ENCODE results near the gene EYA2.

Gene EYA2

GRCh38 chr20:46945465-46945864 is 50.8 kb downstream of the EYA2 start:
- peaks cover 15% of the 10 kb centered on the region for H3K4me1 Mint-ChIP-seq
- H3K27me3 Mint-ChIP-seq (ENCODE audit: low read depth) = peaks cover 3% of the 10 kb centered on the region
- H3K36me3 Mint-ChIP-seq (ENCODE audit: low read depth) = no peaks in the 10 kb centered on the region
- H3K27ac Mint-ChIP-seq = peak overlapping the region; percentile 20 to 74 (median 53)
- no peak overlapping the region for H3K4me3 Mint-ChIP-seq
- TF ChIP-seq, protein P1, sequence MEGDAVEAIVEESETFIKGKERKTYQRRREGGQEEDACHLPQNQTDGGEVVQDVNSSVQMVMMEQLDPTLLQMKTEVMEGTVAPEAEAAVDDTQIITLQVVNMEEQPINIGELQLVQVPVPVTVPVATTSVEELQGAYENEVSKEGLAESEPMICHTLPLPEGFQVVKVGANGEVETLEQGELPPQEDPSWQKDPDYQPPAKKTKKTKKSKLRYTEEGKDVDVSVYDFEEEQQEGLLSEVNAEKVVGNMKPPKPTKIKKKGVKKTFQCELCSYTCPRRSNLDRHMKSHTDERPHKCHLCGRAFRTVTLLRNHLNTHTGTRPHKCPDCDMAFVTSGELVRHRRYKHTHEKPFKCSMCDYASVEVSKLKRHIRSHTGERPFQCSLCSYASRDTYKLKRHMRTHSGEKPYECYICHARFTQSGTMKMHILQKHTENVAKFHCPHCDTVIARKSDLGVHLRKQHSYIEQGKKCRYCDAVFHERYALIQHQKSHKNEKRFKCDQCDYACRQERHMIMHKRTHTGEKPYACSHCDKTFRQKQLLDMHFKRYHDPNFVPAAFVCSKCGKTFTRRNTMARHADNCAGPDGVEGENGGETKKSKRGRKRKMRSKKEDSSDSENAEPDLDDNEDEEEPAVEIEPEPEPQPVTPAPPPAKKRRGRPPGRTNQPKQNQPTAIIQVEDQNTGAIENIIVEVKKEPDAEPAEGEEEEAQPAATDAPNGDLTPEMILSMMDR (IDR thresholded peaks at IDR 0.05; ENCODE audit: unreplicated experiment in 3 of 3) = no peak
- H3K9me3 Mint-ChIP-seq = no peaks in the 10 kb centered on the region

DNA sequence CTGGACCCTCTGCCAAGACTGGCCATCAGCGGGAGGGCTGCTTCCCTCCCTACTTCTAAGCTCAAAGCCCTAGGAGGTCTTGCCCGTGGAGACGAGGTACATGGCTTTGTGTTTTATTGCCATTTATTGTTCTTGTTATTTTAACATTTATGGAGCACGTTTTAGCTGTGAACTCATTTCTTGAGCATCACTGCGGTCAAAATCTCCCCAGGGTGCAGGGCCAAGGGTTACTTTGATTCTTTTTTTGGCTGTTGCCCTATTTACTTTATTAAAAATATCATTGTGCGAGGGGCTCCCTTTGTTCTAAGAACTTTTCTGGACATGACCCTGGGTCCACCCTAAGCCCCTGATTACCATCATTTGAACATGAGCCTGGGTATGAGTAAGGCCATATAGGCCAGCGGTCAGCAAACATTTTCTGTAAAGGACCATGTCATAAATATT is 51.6 kb downstream of the EYA2 start:
- H3K27ac Mint-ChIP-seq = peak overlapping the region in 2 of 3 experiments; percentile 20 to 53
- no peak overlapping the region for H3K4me3 Mint-ChIP-seq
- peaks cover 15% of the 10 kb centered on the region for H3K4me1 Mint-ChIP-seq
- no peaks in the 10 kb centered on the region for H3K36me3 Mint-ChIP-seq (ENCODE audit: low read depth)
- H3K27me3 Mint-ChIP-seq (ENCODE audit: low read depth) = peaks cover 3% of the 10 kb centered on the region
- TF ChIP-seq, protein P1 (IDR thresholded peaks at IDR 0.05; ENCODE audit: unreplicated experiment in 3 of 3) = no peak
- no peaks in the 10 kb centered on the region for H3K9me3 Mint-ChIP-seq

GRCh38 chr20:46946796-46947195 is 52.2 kb downstream of the EYA2 start:
- Mint-ChIP-seq H3K9me3 (no peaks in the 10 kb centered on the region), H3K4me1 (peaks cover 15% of the 10 kb centered on the region), H3K4me3 (no peak overlapping the region), H3K27ac (peak overlapping the region in 2 of 3 experiments; percentile 35 to 87), H3K36me3 (ENCODE audit: low read depth) (no peaks in the 10 kb centered on the region), H3K27me3 (ENCODE audit: low read depth) (peaks cover 3% of the 10 kb centered on the region)
- TF ChIP-seq, protein P1 (IDR thresholded peaks at IDR 0.05; ENCODE audit: unreplicated experiment in 3 of 3) = no peak

GRCh38 chr20:46948081-46948480 is 53.4 kb downstream of the EYA2 start:
- H3K36me3 Mint-ChIP-seq (ENCODE audit: low read depth) = no peaks in the 10 kb centered on the region
- TF ChIP-seq, protein P1 (IDR thresholded peaks at IDR 0.05; ENCODE audit: unreplicated experiment in 3 of 3) = no peak
- no peak overlapping the region for H3K4me3 Mint-ChIP-seq
- peaks cover 15% of the 10 kb centered on the region for H3K4me1 Mint-ChIP-seq
- no peak overlapping the region for H3K27ac Mint-ChIP-seq
- H3K9me3 Mint-ChIP-seq = no peaks in the 10 kb centered on the region
- peaks cover 3% of the 10 kb centered on the region for H3K27me3 Mint-ChIP-seq (ENCODE audit: low read depth)

GRCh38 chr20:46951405-46951804 is 56.8 kb downstream of the EYA2 start:
- Mint-ChIP-seq H3K36me3 (ENCODE audit: low read depth) (peaks cover 2% of the 10 kb centered on the region), H3K9me3 (peaks cover 2% of the 10 kb centered on the region), H3K4me3 (no peak overlapping the region), H3K27me3 (ENCODE audit: low read depth) (no peaks in the 10 kb centered on the region), H3K4me1 (no peaks in the 10 kb centered on the region), H3K27ac (no peak overlapping the region)
- TF ChIP-seq, protein P1 (IDR thresholded peaks at IDR 0.05; ENCODE audit: unreplicated experiment in 3 of 3) = no peak

DNA sequence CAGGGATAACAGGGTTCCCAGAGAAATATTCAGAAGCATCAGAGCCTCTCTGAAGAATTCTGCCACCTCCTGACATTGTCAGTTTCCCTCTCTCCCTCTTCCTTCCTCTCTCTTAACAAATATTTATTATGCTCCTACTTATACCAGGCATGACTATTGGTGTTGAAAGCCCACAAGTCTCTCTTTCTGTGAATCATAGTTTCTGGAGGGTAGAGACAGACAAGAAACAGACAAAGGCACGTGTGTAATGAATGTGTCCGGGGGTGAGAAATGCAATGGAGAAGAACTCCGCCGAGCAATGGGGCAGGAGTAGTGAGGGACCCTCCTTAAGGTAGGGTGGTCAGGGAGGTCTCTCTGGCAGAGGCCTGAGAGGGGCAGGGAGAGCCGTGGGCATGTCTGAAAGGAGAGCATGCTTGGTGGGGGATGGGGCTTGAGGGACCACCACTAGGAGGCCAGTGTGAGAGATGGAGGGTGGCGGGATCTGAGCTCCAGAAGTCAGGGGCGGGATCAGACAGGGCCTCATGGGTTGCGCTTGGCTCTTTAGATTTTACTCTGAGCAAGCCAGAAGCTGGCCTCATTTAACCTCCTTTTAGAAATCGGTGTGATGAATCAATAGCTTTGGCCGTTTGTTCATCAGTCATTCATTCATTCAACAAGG is 57.3 kb downstream of the EYA2 start:
- Mint-ChIP-seq H3K4me3 (no peak overlapping the region), H3K9me3 (peaks cover 5% of the 10 kb centered on the region), H3K27ac (no peak overlapping the region), H3K27me3 (ENCODE audit: low read depth) (no peaks in the 10 kb centered on the region), H3K36me3 (ENCODE audit: low read depth) (peaks cover 3% of the 10 kb centered on the region), H3K4me1 (no peaks in the 10 kb centered on the region)
- TF ChIP-seq, protein P1 (IDR thresholded peaks at IDR 0.05; ENCODE audit: unreplicated experiment in 3 of 3) = no peak

Data from nephron (organoid).